Fibroblast of lung (primary cell): ENCODE measurements around the gene ZNF638.

ENCODE experiments used
- CTCF ChIP-seq, 2 donors: IDR thresholded peaks in 1 of 2; conservative IDR thresholded peaks in 1 of 2; 1 replicate in 1 of 2; 2 replicates in 1 of 2; pipeline ENCODE4 v1.5.1; 2011 to 2012; ENCODE audit warnings: low read length in 2 of 2, control low read depth in 1 of 2, inconsistent platforms in 1 of 2, low read depth in 1 of 2, mild to moderate bottlenecking in 1 of 2
- EZH2 ChIP-seq: IDR thresholded peaks from 2 replicates; pipeline ENCODE4 v1.5.1; 2012; ENCODE audit warnings: low read length, control low read depth, mild to moderate bottlenecking; ENCODE audit errors: missing control alignments

GRCh38 chr2:71482055-71482454 lies 150.5 kb downstream of the ZNF638 start:
- no peak for TF ChIP-seq EZH2
- TF ChIP-seq CTCF (conservative IDR thresholded peaks at IDR 0.05 in 1 of 2, IDR thresholded peaks at IDR 0.05 in 1 of 2; ENCODE audit: low read depth in 1 of 2, low read length in 2 of 2): no peak
